Measurements from ENCODE around the gene TFAP2D. TPM values are rescaled to one million over a fixed set of nuclear protein-coding genes. Genes with fewer than 3 reads are reported as not detected.

TFAP2D gene
- polyA plus RNA-seq, 12 donors: not detected

GRCh38 chr6:50718566-50718965 lies 5.2 kb downstream of the TFAP2D start:
- no peak for DNase-seq

GRCh38 chr6:50720623-50721022 lies 7.3 kb downstream of the TFAP2D start:
- DNase-seq: peak; percentile 12

- no peak for DNase-seq
These were observed 8.7 kb downstream of the TFAP2D start for GRCh38 chr6:50721978-50722377.

GRCh38 chr6:50722829-50723554 lies 9.7 kb downstream of the TFAP2D start:
- DNase-seq: no peak

GRCh38 chr6:50724381-50725124 lies 11.2 kb downstream of the TFAP2D start:
- no peak for DNase-seq

GRCh38 chr6:50734488-50734887 lies 21.2 kb downstream of the TFAP2D start:
- DNase-seq: no peak

GRCh38 chr6:50742161-50742560 lies 28.8 kb downstream of the TFAP2D start:
- no peak for DNase-seq

GRCh38 chr6:50744976-50745375 lies 31.6 kb downstream of the TFAP2D start:
- DNase-seq: no peak

- no peak for DNase-seq
These were observed 49.5 kb downstream of the TFAP2D start for GRCh38 chr6:50762798-50763197.

GRCh38 chr6:50778696-50779095 lies 65.4 kb downstream of the TFAP2D start:
- DNase-seq: no peak

GRCh38 chr6:50780382-50780781 lies 67.1 kb downstream of the TFAP2D start:
- no peak for DNase-seq

- DNase-seq: no peak
These were observed 72.6 kb downstream of the TFAP2D start for GRCh38 chr6:50785921-50786320.

GRCh38 chr6:50791900-50792508 lies 78.7 kb downstream of the TFAP2D start:
- DNase-seq: peak; percentile 16

GRCh38 chr6:50792771-50793170 lies 79.4 kb downstream of the TFAP2D start:
- DNase-seq: no peak

- no peak for DNase-seq
These were observed 82.2 kb downstream of the TFAP2D start for GRCh38 chr6:50795574-50795973.

- no peak for DNase-seq
These were observed 91.0 kb downstream of the TFAP2D start for GRCh38 chr6:50804283-50804682.

GRCh38 chr6:50807035-50807434 lies 93.7 kb downstream of the TFAP2D start:
- no peak for DNase-seq

GRCh38 chr6:50815436-50816114 lies 102.2 kb downstream of the TFAP2D start:
- DNase-seq: no peak

GRCh38 chr6:50816115-50816675 lies 102.9 kb downstream of the TFAP2D start:
- DNase-seq: peak; percentile 76

- DNase-seq: no peak
These were observed 103.8 kb downstream of the TFAP2D start for GRCh38 chr6:50816947-50817645.

GRCh38 chr6:50817646-50817950 lies 104.3 kb downstream of the TFAP2D start:
- DNase-seq: no peak

- no peak for DNase-seq
These were observed 104.7 kb downstream of the TFAP2D start for GRCh38 chr6:50818020-50818419.

Measured in muscle of arm (tissue), 12 donors.